GM23338 (cell line): ENCODE measurements around the gene HTR4. TPM values are rescaled to one million over a fixed set of nuclear protein-coding genes. Genes with fewer than 3 reads are reported as not detected.

ENCODE experiments used
- ATAC-seq: fragments of 200-7000 bp; cut with Tn5 transposase; 3 replicates; pipeline ENCODE4 v1.9.1; 2020
- DNase-seq: peaks from one replicate; pipeline ENCODE4 v3.0.0-alpha.2; 2015; ENCODE audit warnings: low spot score
- H2AFZ ChIP-seq: fragments of 200-600 bp; sonication (generic); 2 replicates; pipeline ENCODE4 v1.8.0; 2016; ENCODE audit warnings: antibody characterized with exemption, mild to moderate bottlenecking, moderate library complexity
- H3F3A ChIP-seq: fragments of 200-600 bp; sonication (generic); replicated peaks from 2 replicates; pipeline ENCODE4 v1.8.0; 2017; ENCODE audit warnings: antibody characterized with exemption, mixed run types, low read depth
- H3K27ac ChIP-seq: fragments of 200-600 bp; sonication (generic); 2 replicates; pipeline ENCODE4 v1.6.1; 2016; ENCODE audit warnings: low read depth
- H3K27me3 ChIP-seq: fragments of 200-600 bp; sonication (generic); 2 replicates; pipeline ENCODE4 v1.8.0; 2016; ENCODE audit warnings: mild to moderate bottlenecking, mixed run types, moderate library complexity; ENCODE audit not compliant: insufficient read depth
- H3K36me3 ChIP-seq: fragments of 200-600 bp; sonication (generic); 2 replicates; pipeline ENCODE4 v1.8.0; 2016; ENCODE audit warnings: mild to moderate bottlenecking; ENCODE audit not compliant: insufficient read depth
- H3K4me1 ChIP-seq: fragments of 200-600 bp; sonication (generic); 2 replicates; pipeline ENCODE4 v1.8.0; 2016; ENCODE audit warnings: mild to moderate bottlenecking, moderate library complexity; ENCODE audit not compliant: insufficient read depth
- H3K4me2 ChIP-seq: fragments of 200-600 bp; sonication (generic); 2 replicates; pipeline ENCODE4 v1.7.1; 2017; ENCODE audit warnings: mixed run types
- H3K4me3 ChIP-seq: fragments of 200-600 bp; sonication (generic); 2 replicates; pipeline ENCODE4 v1.6.1; 2016; ENCODE audit warnings: mixed run types
- H3K79me2 ChIP-seq: fragments of 200-600 bp; sonication (generic); replicated peaks from 2 replicates; pipeline ENCODE4 v1.8.0; 2017; ENCODE audit warnings: mild to moderate bottlenecking; ENCODE audit not compliant: insufficient read depth
- H3K9me2 ChIP-seq: fragments of 200-600 bp; sonication (generic); 2 replicates; pipeline ENCODE4 v1.8.0; 2017; ENCODE audit not compliant: insufficient read depth
- H4K20me1 ChIP-seq: fragments of 200-600 bp; sonication (generic); replicated peaks from 2 replicates; pipeline ENCODE4 v1.8.0; 2017; ENCODE audit warnings: mild to moderate bottlenecking; ENCODE audit not compliant: insufficient read depth
- H3K27ac Mint-ChIP-seq: 2 replicates; pipeline ENCODE4 v1.8.0; 2020; ENCODE audit warnings: inconsistent platforms, mild to moderate bottlenecking, moderate library complexity, mixed read lengths
- H3K27me3 Mint-ChIP-seq: 3 replicates; pipeline ENCODE4 v1.8.0; 2022; ENCODE audit warnings: low read depth, mild to moderate bottlenecking, moderate library complexity, mixed read lengths, inconsistent platforms; ENCODE audit not compliant: insufficient read depth, poor library complexity
- H3K36me3 Mint-ChIP-seq: 3 replicates; pipeline ENCODE4 v1.8.0; 2021; ENCODE audit warnings: low read depth, mild to moderate bottlenecking, inconsistent platforms, moderate library complexity, mixed read lengths
- H3K4me1 Mint-ChIP-seq: 3 replicates; pipeline ENCODE4 v1.8.0; 2020; ENCODE audit warnings: mild to moderate bottlenecking, inconsistent platforms, mixed read lengths
- H3K4me3 Mint-ChIP-seq: 3 replicates; pipeline ENCODE4 v1.8.0; 2021; ENCODE audit warnings: moderate library complexity, mild to moderate bottlenecking, inconsistent platforms, mixed read lengths
- H3K9me3 Mint-ChIP-seq: 3 replicates; pipeline ENCODE4 v1.8.0; 2020; ENCODE audit warnings: moderate library complexity, mild to moderate bottlenecking, inconsistent platforms, mixed read lengths
- CREB1 ChIP-seq: fragments of 250-450 bp; sonication (Bioruptor Pico); IDR thresholded peaks from 2 replicates; pipeline ENCODE4 v1.5.0; 2020; ENCODE audit warnings: low read depth, mild to moderate bottlenecking, moderate library complexity
- EZH2 ChIP-seq: fragments of 200-600 bp; sonication (generic); IDR thresholded peaks from one replicate; pipeline ENCODE4 v1.8.0; 2017; ENCODE audit warnings: antibody characterized with exemption, mild to moderate bottlenecking, low read depth; ENCODE audit not compliant: unreplicated experiment
- EZH2phosphoT487 ChIP-seq: fragments of 200-600 bp; sonication (generic); IDR thresholded peaks from one replicate; pipeline ENCODE4 v1.8.1; 2018; ENCODE audit warnings: antibody characterized with exemption; ENCODE audit not compliant: unreplicated experiment
- JUNB ChIP-seq: IDR thresholded peaks from one replicate; pipeline ENCODE4 v1.6.1; 2016; ENCODE audit warnings: antibody characterized with exemption; ENCODE audit not compliant: unreplicated experiment
- NANOG ChIP-seq: IDR thresholded peaks from 2 replicates; pipeline ENCODE4 v1.6.1; 2016; ENCODE audit warnings: antibody characterized with exemption, borderline replicate concordance
- POLR2AphosphoS5 ChIP-seq: IDR thresholded peaks from 2 replicates; pipeline ENCODE4 v1.6.1; 2016; ENCODE audit warnings: antibody characterized with exemption, low read depth
- STAT1 ChIP-seq: IDR thresholded peaks from one replicate; pipeline ENCODE4 v1.6.1; 2016; ENCODE audit warnings: antibody characterized with exemption; ENCODE audit not compliant: unreplicated experiment
- ZNF114 ChIP-seq: fragments of 250-450 bp; sonication (Bioruptor Pico); IDR thresholded peaks from 2 replicates; pipeline ENCODE4 v1.5.0; 2020; ENCODE audit warnings: mild to moderate bottlenecking, moderate library complexity
- ZNF331 ChIP-seq: fragments of 250-450 bp; sonication (Bioruptor Pico); IDR thresholded peaks from 2 replicates; pipeline ENCODE4 v1.5.0; 2020; ENCODE audit warnings: low read depth, mild to moderate bottlenecking, moderate library complexity
- polyA plus RNA-seq: library from polyadenylated mRNA; unstranded; fragments of >200 nt; fragmentation: Nextera tagmentation; extraction: Ambion mirVana; gene quantifications from 2 replicates; pipeline ENCODE4 v1.2.1, GENCODE V29; 2016
- total RNA-seq: library from RNA; depleted of rRNA; stranded (reverse); fragments of >200 nt; shearing (Covaris generic); gene quantifications from 2 replicates; pipeline ENCODE4 v1.2.3, GENCODE V29; 2014
- TF ChIP-seq, protein P1 (sequence below), 2 experiments: fragments of 200-600 bp in 1 of 2; sonication (generic) in 1 of 2; conservative IDR thresholded peaks; 2 replicates each; pipeline versions ENCODE4 v1.5.1 to v1.6.1; 2016 to 2017; ENCODE audit warnings: antibody characterized with exemption in 2 of 2, low read depth in 2 of 2, mild to moderate bottlenecking in 2 of 2, moderate library complexity in 1 of 2
- TF ChIP-seq, protein P2 (sequence below): fragments of 250-450 bp; sonication (Bioruptor Pico); IDR thresholded peaks from 2 replicates; pipeline ENCODE4 v1.5.0; 2020; ENCODE audit warnings: mild to moderate bottlenecking, moderate library complexity
- TF ChIP-seq, protein P3 (sequence below): IDR thresholded peaks from 2 replicates; pipeline ENCODE4 v1.6.1; 2016; ENCODE audit warnings: antibody characterized with exemption
- TF ChIP-seq, protein P4 (sequence below): IDR thresholded peaks from one replicate; pipeline ENCODE4 v1.6.1; 2018; ENCODE audit warnings: antibody characterized with exemption; ENCODE audit not compliant: unreplicated experiment

HTR4 gene
- total and polyA plus RNA-seq, 2 experiments from 2014 or later, result 0.10 TPM; not detected in 1

DNA sequence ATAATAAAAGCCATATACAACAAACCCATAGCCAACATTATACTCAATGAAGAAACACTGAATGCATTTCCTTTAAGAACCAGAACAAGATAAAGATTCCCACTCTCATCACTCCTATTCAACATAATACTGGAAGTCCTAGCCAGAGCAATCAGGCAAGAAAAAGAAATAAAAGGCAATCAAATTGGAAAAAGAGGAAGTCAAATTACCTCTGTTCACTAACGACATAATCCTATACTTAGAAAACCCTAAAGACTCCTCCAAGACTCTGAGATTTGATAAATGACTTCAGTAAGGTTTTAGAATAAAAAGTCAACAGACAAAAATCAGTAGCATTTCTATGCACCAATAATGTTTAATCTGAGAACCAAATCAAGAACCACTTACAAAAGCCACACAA, 36.6 kb upstream of the HTR4 start:
- no peak for DNase-seq
- Histone ChIP-seq H3K4me3 (no peak overlapping the region), H3K4me2 (no peak overlapping the region), H3K27me3 (no peaks in the 10 kb centered on the region), H3K9me2 (no peaks in the 10 kb centered on the region), H3K79me2 (no peaks in the 10 kb centered on the region), H3K27ac (no peak overlapping the region), H2AFZ (no peak overlapping the region), H3K36me3 (no peaks in the 10 kb centered on the region), H3K4me1 (no peaks in the 10 kb centered on the region), H4K20me1 (no peaks in the 10 kb centered on the region), H3F3A (no peaks in the 10 kb centered on the region)
- Mint-ChIP-seq H3K9me3 (peaks cover 5% of the 10 kb centered on the region; the same call in 2 of the 3 replicates), H3K27ac (no peak overlapping the region), H3K4me3 (no peak overlapping the region), H3K36me3 (no peaks in the 10 kb centered on the region), H3K4me1 (no peaks in the 10 kb centered on the region; the same call in 2 of the 3 replicates), H3K27me3 (peaks cover 3% of the 10 kb centered on the region)
- TF ChIP-seq NANOG (no peak), ZNF331 (no peak), ZNF114 (CRISPR knock-in tag) (no peak), STAT1 (no peak), EZH2phosphoT487 (no peak), JUNB (no peak), POLR2AphosphoS5 (no peak), EZH2 (no peak), CREB1 (CRISPR knock-in tag) (no peak)
- TF ChIP-seq, protein P1, sequence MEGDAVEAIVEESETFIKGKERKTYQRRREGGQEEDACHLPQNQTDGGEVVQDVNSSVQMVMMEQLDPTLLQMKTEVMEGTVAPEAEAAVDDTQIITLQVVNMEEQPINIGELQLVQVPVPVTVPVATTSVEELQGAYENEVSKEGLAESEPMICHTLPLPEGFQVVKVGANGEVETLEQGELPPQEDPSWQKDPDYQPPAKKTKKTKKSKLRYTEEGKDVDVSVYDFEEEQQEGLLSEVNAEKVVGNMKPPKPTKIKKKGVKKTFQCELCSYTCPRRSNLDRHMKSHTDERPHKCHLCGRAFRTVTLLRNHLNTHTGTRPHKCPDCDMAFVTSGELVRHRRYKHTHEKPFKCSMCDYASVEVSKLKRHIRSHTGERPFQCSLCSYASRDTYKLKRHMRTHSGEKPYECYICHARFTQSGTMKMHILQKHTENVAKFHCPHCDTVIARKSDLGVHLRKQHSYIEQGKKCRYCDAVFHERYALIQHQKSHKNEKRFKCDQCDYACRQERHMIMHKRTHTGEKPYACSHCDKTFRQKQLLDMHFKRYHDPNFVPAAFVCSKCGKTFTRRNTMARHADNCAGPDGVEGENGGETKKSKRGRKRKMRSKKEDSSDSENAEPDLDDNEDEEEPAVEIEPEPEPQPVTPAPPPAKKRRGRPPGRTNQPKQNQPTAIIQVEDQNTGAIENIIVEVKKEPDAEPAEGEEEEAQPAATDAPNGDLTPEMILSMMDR (conservative IDR thresholded peaks at IDR 0.05; ENCODE audit: low read depth in 2 of 2), result no peak
- TF ChIP-seq, protein P2, sequence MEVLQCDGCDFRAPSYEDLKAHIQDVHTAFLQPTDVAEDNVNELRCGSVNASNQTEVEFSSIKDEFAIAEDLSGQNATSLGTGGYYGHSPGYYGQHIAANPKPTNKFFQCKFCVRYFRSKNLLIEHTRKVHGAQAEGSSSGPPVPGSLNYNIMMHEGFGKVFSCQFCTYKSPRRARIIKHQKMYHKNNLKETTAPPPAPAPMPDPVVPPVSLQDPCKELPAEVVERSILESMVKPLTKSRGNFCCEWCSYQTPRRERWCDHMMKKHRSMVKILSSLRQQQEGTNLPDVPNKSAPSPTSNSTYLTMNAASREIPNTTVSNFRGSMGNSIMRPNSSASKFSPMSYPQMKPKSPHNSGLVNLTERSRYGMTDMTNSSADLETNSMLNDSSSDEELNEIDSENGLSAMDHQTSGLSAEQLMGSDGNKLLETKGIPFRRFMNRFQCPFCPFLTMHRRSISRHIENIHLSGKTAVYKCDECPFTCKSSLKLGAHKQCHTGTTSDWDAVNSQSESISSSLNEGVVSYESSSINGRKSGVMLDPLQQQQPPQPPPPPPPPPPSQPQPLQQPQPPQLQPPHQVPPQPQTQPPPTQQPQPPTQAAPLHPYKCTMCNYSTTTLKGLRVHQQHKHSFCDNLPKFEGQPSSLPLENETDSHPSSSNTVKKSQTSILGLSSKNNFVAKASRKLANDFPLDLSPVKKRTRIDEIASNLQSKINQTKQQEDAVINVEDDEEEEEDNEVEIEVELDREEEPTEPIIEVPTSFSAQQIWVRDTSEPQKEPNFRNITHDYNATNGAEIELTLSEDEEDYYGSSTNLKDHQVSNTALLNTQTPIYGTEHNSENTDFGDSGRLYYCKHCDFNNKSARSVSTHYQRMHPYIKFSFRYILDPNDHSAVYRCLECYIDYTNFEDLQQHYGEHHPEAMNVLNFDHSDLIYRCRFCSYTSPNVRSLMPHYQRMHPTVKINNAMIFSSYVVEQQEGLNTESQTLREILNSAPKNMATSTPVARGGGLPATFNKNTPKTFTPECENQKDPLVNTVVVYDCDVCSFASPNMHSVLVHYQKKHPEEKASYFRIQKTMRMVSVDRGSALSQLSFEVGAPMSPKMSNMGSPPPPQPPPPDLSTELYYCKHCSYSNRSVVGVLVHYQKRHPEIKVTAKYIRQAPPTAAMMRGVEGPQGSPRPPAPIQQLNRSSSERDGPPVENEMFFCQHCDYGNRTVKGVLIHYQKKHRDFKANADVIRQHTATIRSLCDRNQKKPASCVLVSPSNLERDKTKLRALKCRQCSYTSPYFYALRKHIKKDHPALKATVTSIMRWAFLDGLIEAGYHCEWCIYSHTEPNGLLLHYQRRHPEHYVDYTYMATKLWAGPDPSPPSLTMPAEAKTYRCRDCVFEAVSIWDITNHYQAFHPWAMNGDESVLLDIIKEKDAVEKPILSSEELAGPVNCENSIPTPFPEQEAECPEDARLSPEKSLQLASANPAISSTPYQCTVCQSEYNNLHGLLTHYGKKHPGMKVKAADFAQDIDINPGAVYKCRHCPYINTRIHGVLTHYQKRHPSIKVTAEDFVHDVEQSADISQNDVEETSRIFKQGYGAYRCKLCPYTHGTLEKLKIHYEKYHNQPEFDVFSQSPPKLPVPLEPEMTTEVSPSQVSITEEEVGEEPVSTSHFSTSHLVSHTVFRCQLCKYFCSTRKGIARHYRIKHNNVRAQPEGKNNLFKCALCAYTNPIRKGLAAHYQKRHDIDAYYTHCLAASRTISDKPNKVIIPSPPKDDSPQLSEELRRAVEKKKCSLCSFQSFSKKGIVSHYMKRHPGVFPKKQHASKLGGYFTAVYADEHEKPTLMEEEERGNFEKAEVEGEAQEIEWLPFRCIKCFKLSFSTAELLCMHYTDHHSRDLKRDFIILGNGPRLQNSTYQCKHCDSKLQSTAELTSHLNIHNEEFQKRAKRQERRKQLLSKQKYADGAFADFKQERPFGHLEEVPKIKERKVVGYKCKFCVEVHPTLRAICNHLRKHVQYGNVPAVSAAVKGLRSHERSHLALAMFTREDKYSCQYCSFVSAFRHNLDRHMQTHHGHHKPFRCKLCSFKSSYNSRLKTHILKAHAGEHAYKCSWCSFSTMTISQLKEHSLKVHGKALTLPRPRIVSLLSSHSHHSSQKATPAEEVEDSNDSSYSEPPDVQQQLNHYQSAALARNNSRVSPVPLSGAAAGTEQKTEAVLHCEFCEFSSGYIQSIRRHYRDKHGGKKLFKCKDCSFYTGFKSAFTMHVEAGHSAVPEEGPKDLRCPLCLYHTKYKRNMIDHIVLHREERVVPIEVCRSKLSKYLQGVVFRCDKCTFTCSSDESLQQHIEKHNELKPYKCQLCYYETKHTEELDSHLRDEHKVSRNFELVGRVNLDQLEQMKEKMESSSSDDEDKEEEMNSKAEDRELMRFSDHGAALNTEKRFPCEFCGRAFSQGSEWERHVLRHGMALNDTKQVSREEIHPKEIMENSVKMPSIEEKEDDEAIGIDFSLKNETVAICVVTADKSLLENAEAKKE (CRISPR knock-in tag), result no peak
- TF ChIP-seq, protein P3, sequence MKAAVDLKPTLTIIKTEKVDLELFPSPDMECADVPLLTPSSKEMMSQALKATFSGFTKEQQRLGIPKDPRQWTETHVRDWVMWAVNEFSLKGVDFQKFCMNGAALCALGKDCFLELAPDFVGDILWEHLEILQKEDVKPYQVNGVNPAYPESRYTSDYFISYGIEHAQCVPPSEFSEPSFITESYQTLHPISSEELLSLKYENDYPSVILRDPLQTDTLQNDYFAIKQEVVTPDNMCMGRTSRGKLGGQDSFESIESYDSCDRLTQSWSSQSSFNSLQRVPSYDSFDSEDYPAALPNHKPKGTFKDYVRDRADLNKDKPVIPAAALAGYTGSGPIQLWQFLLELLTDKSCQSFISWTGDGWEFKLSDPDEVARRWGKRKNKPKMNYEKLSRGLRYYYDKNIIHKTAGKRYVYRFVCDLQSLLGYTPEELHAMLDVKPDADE, result no peak
- TF ChIP-seq, protein P4, sequence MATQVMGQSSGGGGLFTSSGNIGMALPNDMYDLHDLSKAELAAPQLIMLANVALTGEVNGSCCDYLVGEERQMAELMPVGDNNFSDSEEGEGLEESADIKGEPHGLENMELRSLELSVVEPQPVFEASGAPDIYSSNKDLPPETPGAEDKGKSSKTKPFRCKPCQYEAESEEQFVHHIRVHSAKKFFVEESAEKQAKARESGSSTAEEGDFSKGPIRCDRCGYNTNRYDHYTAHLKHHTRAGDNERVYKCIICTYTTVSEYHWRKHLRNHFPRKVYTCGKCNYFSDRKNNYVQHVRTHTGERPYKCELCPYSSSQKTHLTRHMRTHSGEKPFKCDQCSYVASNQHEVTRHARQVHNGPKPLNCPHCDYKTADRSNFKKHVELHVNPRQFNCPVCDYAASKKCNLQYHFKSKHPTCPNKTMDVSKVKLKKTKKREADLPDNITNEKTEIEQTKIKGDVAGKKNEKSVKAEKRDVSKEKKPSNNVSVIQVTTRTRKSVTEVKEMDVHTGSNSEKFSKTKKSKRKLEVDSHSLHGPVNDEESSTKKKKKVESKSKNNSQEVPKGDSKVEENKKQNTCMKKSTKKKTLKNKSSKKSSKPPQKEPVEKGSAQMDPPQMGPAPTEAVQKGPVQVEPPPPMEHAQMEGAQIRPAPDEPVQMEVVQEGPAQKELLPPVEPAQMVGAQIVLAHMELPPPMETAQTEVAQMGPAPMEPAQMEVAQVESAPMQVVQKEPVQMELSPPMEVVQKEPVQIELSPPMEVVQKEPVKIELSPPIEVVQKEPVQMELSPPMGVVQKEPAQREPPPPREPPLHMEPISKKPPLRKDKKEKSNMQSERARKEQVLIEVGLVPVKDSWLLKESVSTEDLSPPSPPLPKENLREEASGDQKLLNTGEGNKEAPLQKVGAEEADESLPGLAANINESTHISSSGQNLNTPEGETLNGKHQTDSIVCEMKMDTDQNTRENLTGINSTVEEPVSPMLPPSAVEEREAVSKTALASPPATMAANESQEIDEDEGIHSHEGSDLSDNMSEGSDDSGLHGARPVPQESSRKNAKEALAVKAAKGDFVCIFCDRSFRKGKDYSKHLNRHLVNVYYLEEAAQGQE, result no peak
- no peak for ATAC-seq
